ENCODE results near the gene NPEPL1.

- no peak for TF ChIP-seq CTCF (IDR thresholded peaks at IDR 0.05)
- no peak for TF ChIP-seq POLR2A (IDR thresholded peaks at IDR 0.05)
Measured at GRCh38 chr20:58647796-58648501, 44.7 kb upstream of the NPEPL1 start.
